ENCODE results near the gene TOX2. TPM values are rescaled to one million over a fixed set of nuclear protein-coding genes. Genes with fewer than 3 reads are reported as not detected.

Gene TOX2
- total RNA-seq, 1 experiment from 2014 or later = 2.7 TPM

- BruUV-seq (replicated peaks) = no TSS peak
- Mint-ChIP-seq H3K36me3 (ENCODE audit: insufficient read depth, unreplicated experiment) (no peaks in the 10 kb centered on the region), H3K9me3 (ENCODE audit: unreplicated experiment) (peaks cover 9% of the 10 kb centered on the region), H3K27ac (ENCODE audit: low read depth, unreplicated experiment) (no peak overlapping the region), H3K4me1 (ENCODE audit: insufficient read depth, unreplicated experiment) (no peaks in the 10 kb centered on the region), H3K27me3 (ENCODE audit: insufficient read depth, unreplicated experiment) (no peaks in the 10 kb centered on the region), H3K4me3 (ENCODE audit: unreplicated experiment) (no peak overlapping the region)
- no peak for DNase-seq (ENCODE audit: unreplicated experiment)
- intact Hi-C loops (cut with micrococcal nuclease) = no loop called here
- CTCF ChIA-PET = interaction anchor here (0.5 to 1.2 kb wide), 5 partner anchors 15 to 1735 kb away, joined by 3 to 6 read pairs (median 3); no protein-coding TSS in a partner anchor
- TF ChIP-seq, protein P1, sequence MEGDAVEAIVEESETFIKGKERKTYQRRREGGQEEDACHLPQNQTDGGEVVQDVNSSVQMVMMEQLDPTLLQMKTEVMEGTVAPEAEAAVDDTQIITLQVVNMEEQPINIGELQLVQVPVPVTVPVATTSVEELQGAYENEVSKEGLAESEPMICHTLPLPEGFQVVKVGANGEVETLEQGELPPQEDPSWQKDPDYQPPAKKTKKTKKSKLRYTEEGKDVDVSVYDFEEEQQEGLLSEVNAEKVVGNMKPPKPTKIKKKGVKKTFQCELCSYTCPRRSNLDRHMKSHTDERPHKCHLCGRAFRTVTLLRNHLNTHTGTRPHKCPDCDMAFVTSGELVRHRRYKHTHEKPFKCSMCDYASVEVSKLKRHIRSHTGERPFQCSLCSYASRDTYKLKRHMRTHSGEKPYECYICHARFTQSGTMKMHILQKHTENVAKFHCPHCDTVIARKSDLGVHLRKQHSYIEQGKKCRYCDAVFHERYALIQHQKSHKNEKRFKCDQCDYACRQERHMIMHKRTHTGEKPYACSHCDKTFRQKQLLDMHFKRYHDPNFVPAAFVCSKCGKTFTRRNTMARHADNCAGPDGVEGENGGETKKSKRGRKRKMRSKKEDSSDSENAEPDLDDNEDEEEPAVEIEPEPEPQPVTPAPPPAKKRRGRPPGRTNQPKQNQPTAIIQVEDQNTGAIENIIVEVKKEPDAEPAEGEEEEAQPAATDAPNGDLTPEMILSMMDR (IDR thresholded peaks at IDR 0.05; ENCODE audit: unreplicated experiment) = no peak
- POLR2A ChIA-PET = interaction anchor here (0.5 to 0.8 kb wide), 3 partner anchors 8 to 60 kb away, joined by 3 to 4 read pairs (median 3); no protein-coding TSS in a partner anchor
Measured at GRCh38 chr20:43900121-43900466, 14.6 kb upstream of the TOX2 start.

DNA sequence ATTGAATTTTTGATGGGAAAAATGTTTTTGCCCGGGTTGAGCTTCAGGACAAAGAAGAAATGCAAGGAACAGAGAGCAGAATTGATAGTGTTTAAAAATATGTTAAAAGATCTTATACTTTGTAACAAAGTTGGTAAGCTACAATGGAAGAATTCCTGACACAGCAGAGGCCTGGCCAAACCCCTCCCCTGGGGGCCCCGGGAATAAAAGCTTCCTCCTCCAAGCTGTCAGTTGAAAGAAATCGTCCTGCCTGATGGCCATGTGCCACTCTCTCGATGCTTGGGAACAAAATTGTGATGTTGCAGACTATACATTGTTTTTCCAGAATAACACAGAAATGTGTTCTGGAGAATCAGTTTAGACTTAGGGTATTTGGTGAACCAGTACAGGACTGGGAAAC, 14.2 kb upstream of the TOX2 start:
- Mint-ChIP-seq H3K27ac (ENCODE audit: low read depth, unreplicated experiment) (no peak overlapping the region), H3K27me3 (ENCODE audit: insufficient read depth, unreplicated experiment) (no peaks in the 10 kb centered on the region), H3K9me3 (ENCODE audit: unreplicated experiment) (peaks cover 9% of the 10 kb centered on the region), H3K36me3 (ENCODE audit: insufficient read depth, unreplicated experiment) (no peaks in the 10 kb centered on the region), H3K4me3 (ENCODE audit: unreplicated experiment) (no peak overlapping the region), H3K4me1 (ENCODE audit: insufficient read depth, unreplicated experiment) (no peaks in the 10 kb centered on the region)
- POLR2A ChIA-PET = interaction anchor here (0.8 kb wide), 1 partner anchor 10 kb away, joined by 4 read pairs; no protein-coding TSS in a partner anchor
- DNase-seq (ENCODE audit: unreplicated experiment) = no peak
- intact Hi-C loops (cut with micrococcal nuclease) = no loop called here
- TF ChIP-seq, protein P1 (IDR thresholded peaks at IDR 0.05; ENCODE audit: unreplicated experiment) = no peak
- no TSS peak for BruUV-seq (replicated peaks)
- CTCF ChIA-PET = interaction anchor here (0.5 to 1.7 kb wide), 10 partner anchors 8 to 1735 kb away, joined by 3 to 6 read pairs (median 3); no protein-coding TSS in a partner anchor

DNA sequence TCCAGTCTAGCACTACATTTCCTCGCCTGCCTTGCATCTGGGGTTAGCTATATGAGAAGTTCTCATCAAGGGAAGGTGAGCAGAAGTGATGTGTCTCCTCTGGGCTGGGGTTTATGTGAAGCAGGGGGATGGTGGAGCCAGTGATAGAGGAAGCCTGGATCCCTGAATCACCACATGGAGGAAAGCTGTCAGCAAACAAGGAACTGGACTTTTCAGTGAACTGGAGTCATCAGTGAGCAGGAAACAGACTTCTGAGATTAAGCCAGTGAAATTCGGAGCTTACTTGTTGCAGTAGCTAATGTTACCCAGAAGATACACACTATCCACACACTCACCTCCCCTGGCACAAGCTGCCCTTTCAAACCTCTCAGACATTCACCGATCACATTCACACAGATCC, 13.4 kb upstream of the TOX2 start:
- Mint-ChIP-seq H3K9me3 (ENCODE audit: unreplicated experiment) (peaks cover 9% of the 10 kb centered on the region), H3K36me3 (ENCODE audit: insufficient read depth, unreplicated experiment) (no peaks in the 10 kb centered on the region), H3K27me3 (ENCODE audit: insufficient read depth, unreplicated experiment) (no peaks in the 10 kb centered on the region), H3K4me3 (ENCODE audit: unreplicated experiment) (no peak overlapping the region), H3K27ac (ENCODE audit: low read depth, unreplicated experiment) (no peak overlapping the region), H3K4me1 (ENCODE audit: insufficient read depth, unreplicated experiment) (no peaks in the 10 kb centered on the region)
- no peak for DNase-seq (ENCODE audit: unreplicated experiment)
- TF ChIP-seq, protein P1 (IDR thresholded peaks at IDR 0.05; ENCODE audit: unreplicated experiment) = no peak
- intact Hi-C loops (cut with micrococcal nuclease) = no loop called here
- no TSS peak for BruUV-seq (replicated peaks)
- ChIA-PET POLR2A (interaction anchor here (0.7 kb wide), 1 partner anchor 443 kb away, joined by 3 read pairs; no protein-coding TSS in a partner anchor), CTCF (interaction anchor here (0.7 to 1.7 kb wide), 6 partner anchors 9 to 317 kb away, joined by 3 to 5 read pairs (median 3); no protein-coding TSS in a partner anchor)

GRCh38 chr20:43903953-43904826, 10.5 kb upstream of the TOX2 start:
- Mint-ChIP-seq H3K27me3 (ENCODE audit: insufficient read depth, unreplicated experiment) (no peaks in the 10 kb centered on the region), H3K4me1 (ENCODE audit: insufficient read depth, unreplicated experiment) (no peaks in the 10 kb centered on the region), H3K36me3 (ENCODE audit: insufficient read depth, unreplicated experiment) (no peaks in the 10 kb centered on the region), H3K9me3 (ENCODE audit: unreplicated experiment) (peaks cover 16% of the 10 kb centered on the region), H3K27ac (ENCODE audit: low read depth, unreplicated experiment) (no peak overlapping the region), H3K4me3 (ENCODE audit: unreplicated experiment) (no peak overlapping the region)
- DNase-seq (ENCODE audit: unreplicated experiment) = no peak
- ChIA-PET CTCF (no interaction called here), POLR2A (no interaction called here)
- intact Hi-C loops (cut with micrococcal nuclease) = no loop called here
- TF ChIP-seq, protein P1 (IDR thresholded peaks at IDR 0.05; ENCODE audit: unreplicated experiment) = no peak
- BruUV-seq (replicated peaks) = no TSS peak
